ENCODE data around the gene ODF4. TPM values are rescaled to one million over a fixed set of nuclear protein-coding genes. Genes with fewer than 3 reads are reported as not detected.
"Not testable (repeated sequence)": the region's sequence is repeated elsewhere in the genome, so short reads cannot be mapped to it uniquely, and the experiment has no call there.

The ODF4 gene
- total RNA-seq, 1 donor from 2014 or later, result not detected

- intact Hi-C loops (cut with micrococcal nuclease), result no loop called here
Observed at GRCh38 chr17:8392674-8393469, 53.2 kb downstream of the ODF4 start.

DNA sequence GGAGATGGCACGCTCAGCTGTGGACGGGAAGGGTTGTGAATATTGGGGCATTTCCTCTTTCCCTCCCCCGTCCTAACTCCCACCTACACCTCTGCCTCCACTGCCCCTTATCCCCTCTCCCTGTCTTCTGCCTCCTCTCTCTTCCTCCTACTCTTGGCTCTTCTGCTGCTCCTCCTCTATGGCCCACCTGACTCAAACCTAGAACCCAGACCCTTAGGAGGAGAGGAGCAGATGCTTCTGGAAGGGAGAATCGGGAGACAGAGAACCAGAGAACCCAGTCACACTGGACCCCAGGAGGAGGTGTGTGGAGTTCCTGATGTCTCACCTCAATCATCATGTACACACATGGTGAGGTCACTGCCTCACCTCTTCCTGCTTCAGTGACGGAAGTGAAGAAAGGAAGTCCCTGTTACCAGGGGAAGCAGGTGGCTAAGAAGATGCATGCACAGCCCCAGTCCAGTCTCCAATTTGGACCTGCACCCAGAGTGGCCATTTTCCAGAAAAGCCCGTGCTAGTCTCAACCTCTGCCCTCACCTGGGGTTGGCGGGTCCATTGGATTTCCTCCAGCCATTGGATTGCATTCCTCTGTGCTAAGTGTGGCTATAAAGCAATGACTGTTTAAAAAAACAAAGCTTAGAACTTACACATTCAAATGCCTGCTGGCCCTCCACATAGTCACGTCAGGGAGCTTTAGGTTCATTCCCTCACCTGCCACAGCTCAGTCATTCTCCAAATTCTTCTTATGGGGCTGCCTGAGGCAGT lies 54.0 kb downstream of the ODF4 start:
- intact Hi-C loops (cut with micrococcal nuclease), result no loop called here

DNA sequence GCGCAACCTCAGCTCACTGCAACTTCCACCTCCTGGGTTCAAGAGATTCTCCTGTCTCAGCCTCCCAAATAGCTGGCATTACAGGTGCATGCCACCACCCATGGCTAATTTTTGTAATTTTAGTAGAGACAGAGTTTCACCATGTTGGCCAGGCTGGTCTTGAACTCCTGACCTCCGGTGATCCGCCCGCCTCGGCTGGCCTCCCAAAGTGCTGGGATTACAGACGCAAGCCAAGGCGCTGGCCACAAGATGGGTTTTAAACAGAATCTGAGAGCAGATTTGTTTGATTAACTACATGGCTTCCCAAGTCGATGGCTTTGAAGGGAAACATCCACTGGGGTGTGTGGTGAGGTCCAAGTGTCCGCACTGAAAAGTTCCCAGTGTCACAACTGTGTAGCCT lies 54.9 kb downstream of the ODF4 start:
- intact Hi-C loops (cut with micrococcal nuclease), result not testable (repeated sequence)

Other genes with a start within 250 kb of the ODF4 start
- gene ALOXE3, start 221.3 kb upstream of the ODF4 start, total RNA-seq, result not detected in 2 replicates
- 0.12 and 1.2 TPM in 2 replicates for gene HES7, start 215.7 kb upstream of the ODF4 start, total RNA-seq
- 33.5 and 34.8 TPM in 2 replicates for gene PER1, start 187.4 kb upstream of the ODF4 start, total RNA-seq
- gene VAMP2, start 176.9 kb upstream of the ODF4 start, total RNA-seq, result 80.1 and 84.3 TPM in 2 replicates
- gene TMEM107, start 163.5 kb upstream of the ODF4 start, total RNA-seq, result 22.9 and 26.9 TPM in 2 replicates
- gene BORCS6, start 149.7 kb upstream of the ODF4 start, total RNA-seq, result 12.9 and 13.0 TPM in 2 replicates
- 105 and 110 TPM in 2 replicates for gene AURKB, start 129.3 kb upstream of the ODF4 start, total RNA-seq
- gene CTC1, start 91.8 kb upstream of the ODF4 start, total RNA-seq, result 92.3 and 99.2 TPM in 2 replicates
- gene PFAS, start 90.6 kb upstream of the ODF4 start, total RNA-seq, result 74.6 and 75.3 TPM in 2 replicates
- 45.5 and 49.9 TPM in 2 replicates for gene RANGRF, start 51.2 kb upstream of the ODF4 start, total RNA-seq
- gene SLC25A35, start 44.4 kb upstream of the ODF4 start, total RNA-seq, result 8.9 and 10.3 TPM in 2 replicates
- not detected in 2 replicates for gene ARHGEF15, start 29.6 kb upstream of the ODF4 start, total RNA-seq
- gene RPL26, start 43.4 kb downstream of the ODF4 start, total RNA-seq, result 1,712 and 1,733 TPM in 2 replicates
- 0.07 TPM in 1 of 2 replicates, not detected in the other for gene RNF222, start 58.0 kb downstream of the ODF4 start, total RNA-seq
- 61.5 and 72.4 TPM in 2 replicates for gene NDEL1, start 96.0 kb downstream of the ODF4 start, total RNA-seq